ENCODE measurements around the gene SLC12A4. TPM values are rescaled to one million over a fixed set of nuclear protein-coding genes. Genes with fewer than 3 reads are reported as not detected.

Gene SLC12A4
- total RNA-seq, 2 donors from 2014 or later, result 32.6 to 89.1 TPM

GRCh38 chr16:67986949-67987348, 18.5 kb upstream of the SLC12A4 start:
- Histone ChIP-seq H3K9me3 (no peaks in the 10 kb centered on the region), H3K27ac (no peak overlapping the region), H3K4me3 (no peak overlapping the region), H3K27me3 (replicated peaks; ENCODE audit: insufficient read depth) (no peaks in the 10 kb centered on the region), H3K4me1 (replicated peaks) (no peaks in the 10 kb centered on the region), H3K36me3 (no peaks in the 10 kb centered on the region)
- intact Hi-C loops (cut with DNase I), result loop anchor here (10.0 kb wide), 1 partner anchor 48 kb away; no protein-coding TSS in a partner anchor
- TF ChIP-seq POLR2A (IDR thresholded peaks at IDR 0.05) (no peak), CTCF (IDR thresholded peaks at IDR 0.05) (no peak)
- WGBS, result 87% methylated on average over 5 of the region's 5 CpGs
- no peak for DNase-seq (ENCODE audit: low spot score)

GRCh38 chr16:67982011-67982696, 13.7 kb upstream of the SLC12A4 start:
- no peaks in the 10 kb centered on the region for H3K36me3 ChIP-seq
- H3K4me3 ChIP-seq, result no peak overlapping the region
- DNase-seq (ENCODE audit: low spot score), result no peak
- no peaks in the 10 kb centered on the region for H3K4me1 ChIP-seq (replicated peaks)
- intact Hi-C loops (cut with DNase I), result loop anchor here (10.0 kb wide), 1 partner anchor 53 kb away; no protein-coding TSS in a partner anchor
- no peak overlapping the region for H3K27ac ChIP-seq
- TF ChIP-seq POLR2AphosphoS5 (IDR thresholded peaks at IDR 0.05) (no peak), CTCF (IDR thresholded peaks at IDR 0.05) (no peak), POLR2A (IDR thresholded peaks at IDR 0.05) (no peak)
- 98% methylated on average over 31 of the region's 49 CpGs for WGBS
- H3K9me3 ChIP-seq, result no peaks in the 10 kb centered on the region
- no peaks in the 10 kb centered on the region for H3K27me3 ChIP-seq (replicated peaks; ENCODE audit: insufficient read depth)

- Histone ChIP-seq H3K36me3 (no peaks in the 10 kb centered on the region), H3K9me3 (no peaks in the 10 kb centered on the region), H3K27ac (no peak within 1 kb of the TSS), H3K4me3 (no peak within 1 kb of the TSS), H3K27me3 (replicated peaks; ENCODE audit: insufficient read depth) (no peaks in the 10 kb centered on the region), H3K4me1 (replicated peaks) (no peaks in the 10 kb centered on the region)
- TF ChIP-seq POLR2AphosphoS5 (IDR thresholded peaks at IDR 0.05) (no peak), POLR2A (IDR thresholded peaks at IDR 0.05) (no peak), CTCF (IDR thresholded peaks at IDR 0.05) (no peak)
- intact Hi-C loops (cut with DNase I), result loop anchor here (10.0 kb wide), 1 partner anchor 55 kb away; no protein-coding TSS in a partner anchor
- DNase-seq (ENCODE audit: low spot score), result no peak
- WGBS, result 74% methylated on average over 47 of the region's 62 CpGs
These were observed 11.7 kb upstream of the SLC12A4 start, which contains the start of gene DPEP3 for GRCh38 chr16:67979955-67980678. Gene DPEP3, minus strand, starts transcription at chr16:67980499. Its CDS starts 119 bp downstream, at chr16:67980380.

GRCh38 chr16:67977469-67978227, 9.2 kb upstream of the SLC12A4 start:
- no peak for DNase-seq (ENCODE audit: low spot score)
- intact Hi-C loops (cut with DNase I), result no loop called here
- Histone ChIP-seq H3K27me3 (replicated peaks; ENCODE audit: insufficient read depth) (no peaks in the 10 kb centered on the region), H3K36me3 (no peaks in the 10 kb centered on the region), H3K27ac (no peak overlapping the region), H3K4me1 (replicated peaks) (no peaks in the 10 kb centered on the region), H3K9me3 (no peaks in the 10 kb centered on the region), H3K4me3 (no peak overlapping the region)
- WGBS, result 88% methylated on average over 9 of the region's 9 CpGs
- TF ChIP-seq CTCF (IDR thresholded peaks at IDR 0.05), result no peak
- no peak for TF ChIP-seq POLR2A (IDR thresholded peaks at IDR 0.05)
- no peak for TF ChIP-seq POLR2AphosphoS5 (IDR thresholded peaks at IDR 0.05)
